ENCODE data around the gene TSPY8.
"Not testable (repeated sequence)": the region's sequence is repeated elsewhere in the genome, so short reads cannot be mapped to it uniquely, and the experiment has no call there.

Gene TSPY8, protein sequence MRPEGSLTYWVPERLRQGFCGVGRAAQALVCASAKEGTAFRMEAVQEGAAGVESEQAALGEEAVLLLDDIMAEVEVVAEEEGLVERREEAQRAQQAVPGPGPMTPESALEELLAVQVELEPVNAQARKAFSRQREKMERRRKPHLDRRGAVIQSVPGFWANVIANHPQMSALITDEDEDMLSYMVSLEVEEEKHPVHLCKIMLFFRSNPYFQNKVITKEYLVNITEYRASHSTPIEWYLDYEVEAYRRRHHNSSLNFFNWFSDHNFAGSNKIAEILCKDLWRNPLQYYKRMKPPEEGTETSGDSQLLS

DNA sequence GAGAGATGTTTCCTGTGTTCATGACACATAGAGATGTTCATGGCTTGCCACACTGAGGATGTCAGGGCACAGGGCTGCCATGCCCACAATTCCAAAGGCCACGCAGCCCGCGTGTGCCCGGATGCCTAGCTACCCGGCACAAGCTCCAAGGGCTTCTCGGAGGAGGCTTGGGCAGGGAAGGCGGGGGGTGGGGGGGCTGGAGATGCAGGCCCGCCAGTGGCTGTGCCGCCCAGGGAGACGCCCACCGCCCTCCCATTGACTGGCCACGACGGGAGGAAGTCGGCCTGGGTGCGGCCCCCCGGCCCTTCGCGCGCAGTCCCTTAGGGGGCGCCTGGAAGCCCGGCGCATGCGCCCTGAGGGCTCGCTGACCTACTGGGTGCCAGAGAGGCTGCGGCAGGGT is at the start of gene TSPY8:
Gene TSPY8, plus strand, starts transcription at position 301 of the 400 bp plus-strand sequence. Its CDS starts 46 bp downstream, at position 347.
- not testable (repeated sequence) for DNase-seq (ENCODE audit: low read depth in 2 of 2, low spot score in 1 of 2)

DNA sequence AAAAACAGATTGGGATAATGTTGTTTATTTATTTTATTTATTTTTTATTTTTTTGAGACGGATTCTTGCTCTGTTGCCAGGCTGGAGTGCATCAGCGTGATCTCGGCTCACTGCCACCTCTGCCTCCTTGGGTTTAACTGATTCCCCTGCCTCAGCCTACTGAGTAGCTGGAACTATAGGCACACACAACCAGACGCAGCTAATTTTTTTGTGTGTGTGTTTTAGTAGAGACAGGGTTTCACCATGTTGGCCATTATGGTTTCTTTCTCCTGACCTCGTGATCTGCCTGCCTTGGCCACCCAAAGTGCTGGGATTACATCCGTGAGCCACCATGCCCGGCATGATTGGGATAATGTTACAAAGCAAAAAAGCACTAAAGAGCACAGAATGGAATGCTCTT is 36.6 kb upstream of the TSPY8 start:
- no peak for DNase-seq (ENCODE audit: low read depth in 2 of 2, low spot score in 1 of 2)

DNA sequence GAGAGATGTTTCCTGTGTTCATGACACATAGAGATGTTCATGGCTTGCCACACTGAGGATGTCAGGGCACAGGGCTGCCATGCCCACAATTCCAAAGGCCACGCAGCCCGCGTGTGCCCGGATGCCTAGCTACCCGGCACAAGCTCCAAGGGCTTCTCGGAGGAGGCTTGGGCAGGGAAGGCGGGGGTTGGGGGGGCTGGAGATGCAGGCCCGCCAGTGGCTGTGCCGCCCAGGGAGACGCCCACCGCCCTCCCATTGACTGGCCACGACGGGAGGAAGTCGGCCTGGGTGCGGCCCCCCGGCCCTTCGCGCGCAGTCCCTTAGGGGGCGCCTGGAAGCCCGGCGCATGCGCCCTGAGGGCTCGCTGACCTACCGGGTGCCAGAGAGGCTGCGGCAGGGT is 20.4 kb upstream of the TSPY8 start, which contains the start of gene TSPY4:
Gene TSPY4, plus strand, starts transcription at position 301 of the 400 bp plus-strand sequence. Its CDS starts 46 bp downstream, at position 347.
- DNase-seq (ENCODE audit: low read depth in 2 of 2, low spot score in 1 of 2), result not testable (repeated sequence)

DNA sequence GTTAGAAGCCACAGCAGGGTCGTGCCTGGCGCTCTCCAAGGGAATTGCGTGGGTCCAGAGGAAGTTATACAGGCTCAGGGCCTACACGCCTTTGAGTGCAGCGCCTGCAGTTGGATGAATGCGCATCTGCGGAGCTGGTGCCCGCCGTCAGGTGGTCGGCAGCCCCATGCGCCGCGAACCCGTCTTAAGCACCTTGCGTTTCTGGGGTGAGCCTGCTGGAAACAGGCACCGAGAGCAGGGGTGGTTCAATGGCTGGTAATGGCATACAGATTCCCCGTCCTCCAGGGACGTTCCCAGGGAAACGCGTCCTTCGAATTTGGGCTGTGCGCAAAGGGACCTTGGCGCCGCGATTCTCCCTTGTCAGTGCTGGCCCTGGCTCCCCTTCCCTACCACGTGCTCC is 38.9 kb downstream of the TSPY8 start:
- not testable (repeated sequence) for DNase-seq (ENCODE audit: low read depth in 2 of 2, low spot score in 1 of 2)

DNA sequence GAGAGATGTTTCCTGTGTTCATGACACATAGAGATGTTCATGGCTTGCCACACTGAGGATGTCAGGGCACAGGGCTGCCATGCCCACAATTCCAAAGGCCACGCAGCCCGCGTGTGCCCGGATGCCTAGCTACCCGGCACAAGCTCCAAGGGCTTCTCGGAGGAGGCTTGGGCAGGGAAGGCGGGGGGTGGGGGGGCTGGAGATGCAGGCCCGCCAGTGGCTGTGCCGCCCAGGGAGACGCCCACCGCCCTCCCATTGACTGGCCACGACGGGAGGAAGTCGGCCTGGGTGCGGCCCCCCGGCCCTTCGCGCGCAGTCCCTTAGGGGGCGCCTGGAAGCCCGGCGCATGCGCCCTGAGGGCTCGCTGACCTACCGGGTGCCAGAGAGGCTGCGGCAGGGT is 40.5 kb downstream of the TSPY8 start, which contains the start of gene TSPY3:
Gene TSPY3, plus strand, starts transcription at position 301 of the 400 bp plus-strand sequence. Its CDS starts 46 bp downstream, at position 347.
- DNase-seq (ENCODE audit: low read depth in 2 of 2, low spot score in 1 of 2), result not testable (repeated sequence)

Measured in stimulated activated CD8-positive, alpha-beta memory T cell treated with anti-CD3 and anti-CD28 coated beads, Interleukin-4, amount 100 ng/mL, for 1 hour (primary cell).